Spleen (tissue), 7 donors: ENCODE data around the gene FAM107B.

Experiments
- POLR2A ChIP-seq, 3 donors: fragments of 450-650 bp; IDR thresholded peaks; one replicate each; pipeline ENCODE4 v1.5.1; 2017; ENCODE audit warnings: antibody characterized with exemption in 3 of 3, mild to moderate bottlenecking in 1 of 3
- POLR2AphosphoS5 ChIP-seq, 3 donors: sonication (generic); formaldehyde crosslinking; IDR thresholded peaks; one replicate each; pipeline ENCODE4 v1.5.1; 2017; ENCODE audit warnings: antibody characterized with exemption in 3 of 3
- TF ChIP-seq, protein P1 (sequence below), 11 experiments: fragments of 200-600 bp in 7 of 11; fragments of 450-650 bp in 4 of 11; sonication (generic) in 4 of 11; IDR thresholded peaks in 8 of 11; conservative IDR thresholded peaks in 3 of 11; 1 replicate in 7 of 11; 2 replicates in 4 of 11; pipeline versions ENCODE4 v1.4.0 to v1.8.0; 2016 to 2021; ENCODE audit warnings: antibody characterized with exemption in 11 of 11, inconsistent platforms in 4 of 11, mild to moderate bottlenecking in 1 of 11
- donor health status: DM: no; HTN: no; CAD: no; lungs with moderate emphysema.
- donor health status: DM: no; HTN: no; CAD: no.
- donor health status: DM: no; HTN: no; CAD: no.

DNA sequence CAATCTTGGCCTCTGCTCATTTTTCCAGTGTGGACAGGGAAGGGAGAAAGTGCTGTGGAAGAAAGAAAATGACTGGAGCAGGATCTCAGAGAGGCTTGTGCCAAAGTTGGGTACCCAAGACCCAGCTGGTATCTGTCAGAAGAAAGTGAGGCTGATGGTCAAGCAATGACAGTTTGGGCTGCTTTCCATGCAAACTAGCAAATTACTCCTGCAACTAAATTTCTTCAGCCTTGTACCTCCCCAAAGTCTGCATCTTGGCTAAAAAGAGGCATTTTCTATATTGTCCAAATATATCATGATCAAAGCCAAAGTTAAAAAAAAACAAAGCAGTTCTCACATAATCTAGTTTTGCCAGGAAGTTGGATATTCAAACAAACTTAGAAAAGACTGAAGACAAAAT is 235.5 kb downstream of the FAM107B start:
- TF ChIP-seq, protein P1, sequence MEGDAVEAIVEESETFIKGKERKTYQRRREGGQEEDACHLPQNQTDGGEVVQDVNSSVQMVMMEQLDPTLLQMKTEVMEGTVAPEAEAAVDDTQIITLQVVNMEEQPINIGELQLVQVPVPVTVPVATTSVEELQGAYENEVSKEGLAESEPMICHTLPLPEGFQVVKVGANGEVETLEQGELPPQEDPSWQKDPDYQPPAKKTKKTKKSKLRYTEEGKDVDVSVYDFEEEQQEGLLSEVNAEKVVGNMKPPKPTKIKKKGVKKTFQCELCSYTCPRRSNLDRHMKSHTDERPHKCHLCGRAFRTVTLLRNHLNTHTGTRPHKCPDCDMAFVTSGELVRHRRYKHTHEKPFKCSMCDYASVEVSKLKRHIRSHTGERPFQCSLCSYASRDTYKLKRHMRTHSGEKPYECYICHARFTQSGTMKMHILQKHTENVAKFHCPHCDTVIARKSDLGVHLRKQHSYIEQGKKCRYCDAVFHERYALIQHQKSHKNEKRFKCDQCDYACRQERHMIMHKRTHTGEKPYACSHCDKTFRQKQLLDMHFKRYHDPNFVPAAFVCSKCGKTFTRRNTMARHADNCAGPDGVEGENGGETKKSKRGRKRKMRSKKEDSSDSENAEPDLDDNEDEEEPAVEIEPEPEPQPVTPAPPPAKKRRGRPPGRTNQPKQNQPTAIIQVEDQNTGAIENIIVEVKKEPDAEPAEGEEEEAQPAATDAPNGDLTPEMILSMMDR (IDR thresholded peaks at IDR 0.05 in 8 of 11, conservative IDR thresholded peaks at IDR 0.05 in 3 of 11), result no peak
- TF ChIP-seq POLR2A (IDR thresholded peaks at IDR 0.05), result no peak
- no peak for TF ChIP-seq POLR2AphosphoS5 (IDR thresholded peaks at IDR 0.05)
